NCI-H1105 treated with DMSO at 0.1 percent for 48 hours (cell line): ENCODE results near the gene MS4A3.
"Not testable (repeated sequence)": the region's sequence is repeated elsewhere in the genome, so short reads cannot be mapped to it uniquely, and the experiment has no call there.

Experiments used
- DNase-seq: peaks from one replicate; lab custom pipeline; 2025; lab: John Stamatoyannopoulos, UW

The MS4A3 gene

GRCh38 chr11:60095477-60096120 is 39.1 kb downstream of the MS4A3 start:
- DNase-seq, result no peak

- DNase-seq, result no peak
Measured at GRCh38 chr11:60097189-60097588, 40.7 kb downstream of the MS4A3 start.

- DNase-seq, result no peak
Measured at GRCh38 chr11:60098508-60098907, 42.0 kb downstream of the MS4A3 start.

GRCh38 chr11:60100516-60100915 is 44.1 kb downstream of the MS4A3 start:
- DNase-seq, result no peak

GRCh38 chr11:60101368-60101767 is 44.9 kb downstream of the MS4A3 start:
- DNase-seq, result not testable (repeated sequence)

- peak; percentile 53 for DNase-seq
Measured at GRCh38 chr11:60104471-60105115, 48.1 kb downstream of the MS4A3 start.

- not testable (repeated sequence) for DNase-seq
Measured at GRCh38 chr11:60108631-60109030, 52.2 kb downstream of the MS4A3 start.

GRCh38 chr11:60111793-60112192 is 55.3 kb downstream of the MS4A3 start:
- no peak for DNase-seq

GRCh38 chr11:60116996-60117790 is 60.7 kb downstream of the MS4A3 start:
- no peak for DNase-seq

GRCh38 chr11:60118338-60118737 is 61.9 kb downstream of the MS4A3 start:
- no peak for DNase-seq

GRCh38 chr11:60119710-60120109 is 63.2 kb downstream of the MS4A3 start:
- DNase-seq, result no peak
